Lower leg skin (tissue), 3 donors: ENCODE measurements around the gene ATP23.

Experiments
- POLR2A ChIP-seq, 2 donors: fragments of 450-650 bp; IDR thresholded peaks; one replicate each; pipeline ENCODE4 v1.6.1; 2016 to 2017; ENCODE audit warnings: antibody characterized with exemption in 2 of 2, mild to moderate bottlenecking in 1 of 2, moderate library complexity in 1 of 2
- TF ChIP-seq, protein P1 (sequence below), 3 donors: fragments of 450-650 bp; IDR thresholded peaks; one replicate each; pipeline ENCODE4 v1.5.1; 2016; ENCODE audit warnings: antibody characterized with exemption in 3 of 3, mild to moderate bottlenecking in 3 of 3, moderate library complexity in 2 of 3

DNA sequence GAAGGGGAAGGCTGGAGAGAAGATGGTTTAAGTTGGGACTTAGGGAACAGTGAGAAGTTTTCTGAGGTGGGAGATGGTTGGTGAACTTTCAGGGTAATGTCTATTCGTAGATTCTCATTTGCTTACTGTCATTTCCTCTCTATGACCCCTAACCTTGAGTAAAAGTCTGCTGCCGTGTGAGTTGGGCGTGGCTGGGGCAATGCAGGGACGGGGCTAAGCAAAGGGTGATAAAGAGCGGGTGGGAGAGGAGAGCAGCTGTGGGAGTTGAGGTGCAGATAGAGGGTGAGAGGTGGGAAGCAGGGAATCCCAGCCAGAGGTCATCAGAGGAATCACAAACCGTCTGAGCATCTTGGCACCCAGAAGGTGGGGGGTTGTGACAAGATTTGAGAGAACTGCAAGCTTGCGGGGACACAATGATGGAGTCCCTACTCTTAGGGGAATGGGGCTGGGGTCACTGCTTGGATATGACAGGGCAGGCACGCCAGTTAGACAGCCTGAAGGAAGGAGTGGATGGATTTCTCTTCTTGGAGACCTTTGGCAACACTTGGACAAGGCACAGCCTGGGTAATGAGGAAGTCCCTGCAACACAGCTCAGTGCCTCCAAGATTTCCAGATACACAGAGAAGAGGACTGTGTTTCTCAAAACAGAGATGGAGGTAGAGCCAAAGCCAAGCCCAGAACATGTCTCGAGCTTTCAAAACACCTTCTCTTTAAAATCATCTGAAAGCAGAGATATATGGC lies 49.0 kb upstream of the ATP23 start:
- TF ChIP-seq, protein P1, sequence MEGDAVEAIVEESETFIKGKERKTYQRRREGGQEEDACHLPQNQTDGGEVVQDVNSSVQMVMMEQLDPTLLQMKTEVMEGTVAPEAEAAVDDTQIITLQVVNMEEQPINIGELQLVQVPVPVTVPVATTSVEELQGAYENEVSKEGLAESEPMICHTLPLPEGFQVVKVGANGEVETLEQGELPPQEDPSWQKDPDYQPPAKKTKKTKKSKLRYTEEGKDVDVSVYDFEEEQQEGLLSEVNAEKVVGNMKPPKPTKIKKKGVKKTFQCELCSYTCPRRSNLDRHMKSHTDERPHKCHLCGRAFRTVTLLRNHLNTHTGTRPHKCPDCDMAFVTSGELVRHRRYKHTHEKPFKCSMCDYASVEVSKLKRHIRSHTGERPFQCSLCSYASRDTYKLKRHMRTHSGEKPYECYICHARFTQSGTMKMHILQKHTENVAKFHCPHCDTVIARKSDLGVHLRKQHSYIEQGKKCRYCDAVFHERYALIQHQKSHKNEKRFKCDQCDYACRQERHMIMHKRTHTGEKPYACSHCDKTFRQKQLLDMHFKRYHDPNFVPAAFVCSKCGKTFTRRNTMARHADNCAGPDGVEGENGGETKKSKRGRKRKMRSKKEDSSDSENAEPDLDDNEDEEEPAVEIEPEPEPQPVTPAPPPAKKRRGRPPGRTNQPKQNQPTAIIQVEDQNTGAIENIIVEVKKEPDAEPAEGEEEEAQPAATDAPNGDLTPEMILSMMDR (IDR thresholded peaks at IDR 0.05), result no peak
- TF ChIP-seq POLR2A (IDR thresholded peaks at IDR 0.05), result no peak
